ENCODE data around the gene SYT1. TPM values are rescaled to one million over a fixed set of nuclear protein-coding genes. Genes with fewer than 3 reads are reported as not detected.

SYT1 gene
- polyA plus RNA-seq, 1 experiment = 6.8 TPM

- Histone ChIP-seq H3K27me3 (ENCODE audit: control insufficient read depth, insufficient read depth, low read length) (no peaks in the 10 kb centered on the region), H3K4me3 (ENCODE audit: low read depth, low read length) (no peak overlapping the region), H3K27ac (ENCODE audit: low read depth, low read length) (no peak overlapping the region), H3K9me3 (ENCODE audit: control insufficient read depth, insufficient read depth, low read length) (no peaks in the 10 kb centered on the region)
- ChIA-PET POLR2A (no interaction called here), CTCF (no interaction called here)
- TF ChIP-seq CTCF (IDR thresholded peaks at IDR 0.05; ENCODE audit: low read depth, low read length) = no peak
- no peak for DNase-seq (ENCODE audit: low read depth, low spot score)
Observed at GRCh38 chr12:79302162-79302814, 437.7 kb downstream of the SYT1 start.

DNA sequence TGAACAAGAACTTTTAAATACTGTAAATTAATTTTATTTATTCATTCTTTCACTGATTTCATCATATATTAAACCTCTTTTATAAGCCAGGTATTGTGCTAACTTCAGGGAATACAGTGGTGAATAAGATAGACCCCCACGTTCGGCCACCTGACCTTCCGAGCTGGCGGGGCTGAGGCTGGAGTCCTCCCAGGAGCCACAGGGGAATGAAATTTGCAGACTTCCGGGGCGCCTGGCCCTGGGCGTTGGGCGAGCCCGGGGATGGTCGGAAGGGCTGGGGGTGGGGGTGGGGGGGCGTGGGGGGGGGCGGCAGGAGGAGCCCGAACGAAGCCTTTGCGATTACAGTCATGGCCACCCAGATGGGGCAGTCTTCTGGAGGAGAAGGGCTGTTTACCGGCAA lies 442.8 kb downstream of the SYT1 start:
- DNase-seq (ENCODE audit: low read depth, low spot score) = no peak
- H3K9me3 ChIP-seq (ENCODE audit: control insufficient read depth, insufficient read depth, low read length) = no peaks in the 10 kb centered on the region
- ChIA-PET CTCF (no interaction called here), POLR2A (no interaction called here)
- no peak overlapping the region for H3K27ac ChIP-seq (ENCODE audit: low read depth, low read length)
- no peak overlapping the region for H3K4me3 ChIP-seq (ENCODE audit: low read depth, low read length)
- H3K27me3 ChIP-seq (ENCODE audit: control insufficient read depth, insufficient read depth, low read length) = no peaks in the 10 kb centered on the region
- no peak for TF ChIP-seq CTCF (IDR thresholded peaks at IDR 0.05; ENCODE audit: low read depth, low read length)

DNA sequence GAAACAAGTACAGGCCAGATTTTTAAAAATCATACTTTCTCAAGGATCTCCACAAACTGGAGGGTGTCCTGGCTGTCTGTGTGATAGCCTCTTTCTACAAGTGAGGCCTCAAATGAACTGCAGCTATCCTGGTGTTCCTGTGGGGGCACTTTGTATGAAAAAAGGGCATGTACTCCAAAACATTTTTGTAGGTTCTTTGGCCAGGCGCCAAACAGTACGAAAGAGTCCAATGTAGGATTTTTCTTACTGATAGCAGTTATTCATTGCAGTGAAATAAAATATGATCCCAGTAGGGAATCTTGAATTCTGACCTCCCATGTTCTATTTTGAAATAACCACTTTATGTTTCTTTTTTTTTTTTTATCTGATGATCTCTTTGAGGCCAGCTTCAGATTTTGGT lies 444.5 kb downstream of the SYT1 start:
- no peak for DNase-seq (ENCODE audit: low read depth, low spot score)
- no peak overlapping the region for H3K27ac ChIP-seq (ENCODE audit: low read depth, low read length)
- no peaks in the 10 kb centered on the region for H3K27me3 ChIP-seq (ENCODE audit: control insufficient read depth, insufficient read depth, low read length)
- H3K4me3 ChIP-seq (ENCODE audit: low read depth, low read length) = no peak overlapping the region
- H3K9me3 ChIP-seq (ENCODE audit: control insufficient read depth, insufficient read depth, low read length) = peaks cover 4% of the 10 kb centered on the region; the same call in 1 of the 2 replicates
- no peak for TF ChIP-seq CTCF (IDR thresholded peaks at IDR 0.05; ENCODE audit: low read depth, low read length)
- POLR2A ChIA-PET = no interaction called here
- CTCF ChIA-PET = interaction anchor here (0.6 kb wide), 1 partner anchor 44 kb away, joined by 3 read pairs; no protein-coding TSS in a partner anchor

- no peaks in the 10 kb centered on the region for H3K27me3 ChIP-seq (ENCODE audit: control insufficient read depth, insufficient read depth, low read length)
- DNase-seq (ENCODE audit: low read depth, low spot score) = no peak
- peaks cover 4% of the 10 kb centered on the region; the same call in 1 of the 2 replicates for H3K9me3 ChIP-seq (ENCODE audit: control insufficient read depth, insufficient read depth, low read length)
- no peak for TF ChIP-seq CTCF (IDR thresholded peaks at IDR 0.05; ENCODE audit: low read depth, low read length)
- POLR2A ChIA-PET = no interaction called here
- no peak overlapping the region for H3K4me3 ChIP-seq (ENCODE audit: low read depth, low read length)
- H3K27ac ChIP-seq (ENCODE audit: low read depth, low read length) = no peak overlapping the region
- CTCF ChIA-PET = no interaction called here
Observed at GRCh38 chr12:79317179-79317847, 452.7 kb downstream of the SYT1 start.

GRCh38 chr12:79322905-79323304 lies 458.3 kb downstream of the SYT1 start:
- H3K27ac ChIP-seq (ENCODE audit: low read depth, low read length) = no peak overlapping the region
- ChIA-PET CTCF (no interaction called here), POLR2A (no interaction called here)
- no peak for DNase-seq (ENCODE audit: low read depth, low spot score)
- no peak overlapping the region for H3K4me3 ChIP-seq (ENCODE audit: low read depth, low read length)
- no peaks in the 10 kb centered on the region for H3K9me3 ChIP-seq (ENCODE audit: control insufficient read depth, insufficient read depth, low read length)
- H3K27me3 ChIP-seq (ENCODE audit: control insufficient read depth, insufficient read depth, low read length) = no peaks in the 10 kb centered on the region
- no peak for TF ChIP-seq CTCF (IDR thresholded peaks at IDR 0.05; ENCODE audit: low read depth, low read length)
